SK-N-SH (cell line): ENCODE measurements around the gene LRP1. TPM values are rescaled to one million over a fixed set of nuclear protein-coding genes. Genes with fewer than 3 reads are reported as not detected.

Source experiments
- CTCF ChIA-PET: fragments of 300-600, 350-600 bp; formaldehyde crosslinking; extraction: SDS; loops from one replicate; lab custom pipeline; 2021; lab: Yijun Ruan, JAX
- POLR2A ChIA-PET: fragments of 350-600 bp; sonication (Branson Sonifier 250); formaldehyde crosslinking; extraction: SDS; loops from one replicate; lab custom pipeline; 2020; ENCODE audit warnings: antibody characterized with exemption, inconsistent platforms; lab: Yijun Ruan, JAX
- DNase-seq: peaks from one replicate; pipeline ENCODE4 v3.0.0; 2012
- H2AFZ ChIP-seq: fragments of 200-600 bp; sonication (generic); 2 replicates; pipeline ENCODE4 v1.8.1; 2016; ENCODE audit warnings: antibody characterized with exemption, mild to moderate bottlenecking, low read depth
- H3F3A ChIP-seq: fragments of 200-600 bp; sonication (generic); replicated peaks from 2 replicates; pipeline ENCODE3; 2016; ENCODE audit warnings: antibody characterized with exemption, mild to moderate bottlenecking; ENCODE audit not compliant: insufficient read depth
- H3K27ac ChIP-seq, 2 experiments: fragments of 200-500 bp in 1 of 2; fragments of 200-600 bp in 1 of 2; sonication (Bioruptor generic) in 1 of 2; sonication (generic), shearing (Covaris generic) in 1 of 2; 2 replicates each; pipeline versions ENCODE4 v1.5.1 to v1.6.1; 2014 to 2016; ENCODE audit warnings: low read depth in 2 of 2, inconsistent platforms in 1 of 2, low read length in 1 of 2, mild to moderate bottlenecking in 1 of 2, mixed read lengths in 1 of 2
- H3K27me3 ChIP-seq: fragments of 200-600 bp; sonication (generic), shearing (Covaris generic); 2 replicates; pipeline ENCODE4 v1.6.1; 2016; ENCODE audit warnings: mixed run types; ENCODE audit not compliant: insufficient read depth
- H3K36me3 ChIP-seq, 2 experiments: fragments of 200-500 bp in 1 of 2; fragments of 200-600 bp in 1 of 2; sonication (Bioruptor generic) in 1 of 2; sonication (generic) in 1 of 2; replicated peaks in 1 of 2; 2 replicates each; pipeline versions ENCODE3 to v1.5.1; 2014 to 2016; ENCODE audit warnings: low read length in 1 of 2, mild to moderate bottlenecking in 1 of 2; ENCODE audit not compliant: insufficient read depth in 2 of 2, control insufficient read depth in 1 of 2
- H3K4me1 ChIP-seq, 2 experiments: fragments of 200-500 bp in 1 of 2; fragments of 200-600 bp in 1 of 2; sonication (Bioruptor generic) in 1 of 2; sonication (generic), shearing (Covaris generic) in 1 of 2; 2 replicates each; pipeline versions ENCODE4 v1.5.1 to v1.6.1; 2014 to 2016; ENCODE audit warnings: low read depth in 1 of 2, low read length in 1 of 2, mixed run types in 1 of 2; ENCODE audit not compliant: insufficient read depth in 2 of 2, control insufficient read depth in 1 of 2
- H3K4me2 ChIP-seq: fragments of 200-600 bp; sonication (generic), shearing (Covaris generic); 2 replicates; pipeline ENCODE4 v1.6.1; 2017; ENCODE audit warnings: mixed run types
- H3K4me3 ChIP-seq, 2 experiments: fragments of 200-500 bp in 1 of 2; fragments of 200-600 bp in 1 of 2; sonication (Bioruptor generic) in 1 of 2; sonication (generic), shearing (Covaris generic) in 1 of 2; 2 replicates each; pipeline versions ENCODE4 v1.5.1 to v1.8.1; 2014 to 2016; ENCODE audit warnings: low read depth in 2 of 2, inconsistent platforms in 1 of 2, low read length in 1 of 2, mild to moderate bottlenecking in 1 of 2, mixed read lengths in 1 of 2, moderate library complexity in 1 of 2
- H3K79me2 ChIP-seq: fragments of 200-600 bp; sonication (generic); 2 replicates; pipeline ENCODE4 v1.8.1; 2017; ENCODE audit warnings: mild to moderate bottlenecking; ENCODE audit not compliant: insufficient read depth
- H3K9ac ChIP-seq: fragments of 200-600 bp; sonication (generic); 2 replicates; pipeline ENCODE4 v1.6.1; 2017; ENCODE audit warnings: mixed run types
- H3K9me2 ChIP-seq: fragments of 200-600 bp; sonication (generic); 2 replicates; pipeline ENCODE4 v1.6.1; 2017; ENCODE audit warnings: mixed run types
- H3K9me3 ChIP-seq: fragments of 200-600 bp; sonication (generic); 2 replicates; pipeline ENCODE4 v1.6.1; 2017; ENCODE audit warnings: mixed run types, mild to moderate bottlenecking, moderate library complexity
- H4K20me1 ChIP-seq: fragments of 200-600 bp; sonication (generic); 2 replicates; pipeline ENCODE4 v1.6.1; 2017; ENCODE audit warnings: mild to moderate bottlenecking, mixed run types; ENCODE audit not compliant: insufficient read depth
- CHD2 ChIP-seq: fragments of 150-350 bp; IDR thresholded peaks from 2 replicates; pipeline ENCODE4 v1.6.1; 2018; ENCODE audit warnings: low read length; ENCODE audit not compliant: partially characterized antibody
- ELF1 ChIP-seq: IDR thresholded peaks from 2 replicates; pipeline ENCODE4 v1.4.0; 2012
- EP300 ChIP-seq, 2 experiments: IDR thresholded peaks; 2 replicates each; pipeline versions ENCODE4 v1.4.0 to v1.6.1; 2012; ENCODE audit warnings: borderline replicate concordance in 1 of 2, low read depth in 1 of 2, low read length in 1 of 2
- FOSL2 ChIP-seq: IDR thresholded peaks from 2 replicates; pipeline ENCODE4 v1.4.0; 2012; ENCODE audit warnings: low read depth, mild to moderate bottlenecking, moderate library complexity, borderline replicate concordance
- FOXJ3 ChIP-seq: sonication (generic); formaldehyde crosslinking; IDR thresholded peaks from 2 replicates; pipeline ENCODE4 v1.5.1; 2020; ENCODE audit warnings: mild to moderate bottlenecking, missing genetic modification reagents
- FOXM1 ChIP-seq: IDR thresholded peaks from 2 replicates; pipeline ENCODE4 v1.4.0; 2012; ENCODE audit warnings: low read depth, mild to moderate bottlenecking
- GATA2 ChIP-seq: sonication (generic); formaldehyde crosslinking; IDR thresholded peaks from 2 replicates; pipeline ENCODE4 v1.5.0; 2020; ENCODE audit warnings: mild to moderate bottlenecking, missing genetic modification reagents
- JUND ChIP-seq: IDR thresholded peaks from 2 replicates; pipeline ENCODE4 v1.4.0; 2012
- NFIC ChIP-seq: IDR thresholded peaks from 2 replicates; pipeline ENCODE4 v1.4.0; 2012; ENCODE audit warnings: borderline replicate concordance
- NRF1 ChIP-seq: IDR thresholded peaks from 2 replicates; pipeline ENCODE4 v1.6.1; 2012; ENCODE audit warnings: low read depth, mild to moderate bottlenecking, low read length
- POLR2AphosphoS5 ChIP-seq: IDR thresholded peaks from 2 replicates; pipeline ENCODE4 v1.6.1; 2012; ENCODE audit warnings: low read depth, low read length
- RAD21 ChIP-seq: IDR thresholded peaks from 2 replicates; pipeline ENCODE4 v1.6.1; 2012; ENCODE audit warnings: mild to moderate bottlenecking, low read length
- RCOR1 ChIP-seq: fragments of 150-350 bp; IDR thresholded peaks from 2 replicates; pipeline ENCODE4 v1.6.1; 2017; ENCODE audit warnings: antibody characterized with exemption, low read length
- REST ChIP-seq: IDR thresholded peaks from 2 replicates; pipeline ENCODE4 v1.6.1; 2012; ENCODE audit warnings: mild to moderate bottlenecking, low read depth, low read length, moderate library complexity
- RXRA ChIP-seq: IDR thresholded peaks from 2 replicates; pipeline ENCODE4 v1.4.0; 2012; ENCODE audit warnings: low read depth, mild to moderate bottlenecking, borderline replicate concordance
- TAF1 ChIP-seq: IDR thresholded peaks from 2 replicates; pipeline ENCODE4 v1.6.1; 2012; ENCODE audit warnings: low read depth, mild to moderate bottlenecking, low read length, moderate library complexity, borderline replicate concordance
- TCF12 ChIP-seq: IDR thresholded peaks from 2 replicates; pipeline ENCODE4 v1.4.0; 2012
- YY1 ChIP-seq: IDR thresholded peaks from 2 replicates; pipeline ENCODE4 v1.4.0; 2012; ENCODE audit warnings: low read depth, mild to moderate bottlenecking
- ZBTB33 ChIP-seq: IDR thresholded peaks from 2 replicates; pipeline ENCODE4 v1.4.0; 2012; ENCODE audit warnings: low read depth, borderline replicate concordance
- WGBS: methylation state at CpG from one replicate; pipeline ENCODE4 v1.1.6; 2017; ENCODE audit warnings: low lambda C conversion rate; 5-methylcytosine and 5-hydroxymethylcytosine counted together
- polyA plus RNA-seq, 3 experiments: library from polyadenylated mRNA; depleted of rRNA; stranded (reverse); fragments of >200 nt; gene quantifications; 2 replicates each; pipeline ENCODE4 v1.2.3, GENCODE V29; 2012
- TF ChIP-seq, protein P1 (sequence below): IDR thresholded peaks from 2 replicates; pipeline ENCODE4 v1.4.0; 2012; ENCODE audit warnings: low read depth, borderline replicate concordance
- TF ChIP-seq, protein P2 (sequence below): fragments of 200-600 bp; sonication (generic); IDR thresholded peaks from 2 replicates; pipeline ENCODE4 v1.6.1; 2017; ENCODE audit warnings: antibody characterized with exemption, mild to moderate bottlenecking, moderate library complexity
- TF ChIP-seq, protein P3 (sequence below): fragments of 150-350 bp; IDR thresholded peaks from 2 replicates; pipeline ENCODE4 v1.6.1; 2017; ENCODE audit warnings: antibody characterized with exemption, low read length, low read depth, borderline replicate concordance
- TF ChIP-seq, protein P4 (sequence below): IDR thresholded peaks from 2 replicates; pipeline ENCODE4; 2012

Gene LRP1
- polyA plus RNA-seq, 1 of the 3 experiments (the other 2 are of a cell fraction) = 55.0 TPM

DNA sequence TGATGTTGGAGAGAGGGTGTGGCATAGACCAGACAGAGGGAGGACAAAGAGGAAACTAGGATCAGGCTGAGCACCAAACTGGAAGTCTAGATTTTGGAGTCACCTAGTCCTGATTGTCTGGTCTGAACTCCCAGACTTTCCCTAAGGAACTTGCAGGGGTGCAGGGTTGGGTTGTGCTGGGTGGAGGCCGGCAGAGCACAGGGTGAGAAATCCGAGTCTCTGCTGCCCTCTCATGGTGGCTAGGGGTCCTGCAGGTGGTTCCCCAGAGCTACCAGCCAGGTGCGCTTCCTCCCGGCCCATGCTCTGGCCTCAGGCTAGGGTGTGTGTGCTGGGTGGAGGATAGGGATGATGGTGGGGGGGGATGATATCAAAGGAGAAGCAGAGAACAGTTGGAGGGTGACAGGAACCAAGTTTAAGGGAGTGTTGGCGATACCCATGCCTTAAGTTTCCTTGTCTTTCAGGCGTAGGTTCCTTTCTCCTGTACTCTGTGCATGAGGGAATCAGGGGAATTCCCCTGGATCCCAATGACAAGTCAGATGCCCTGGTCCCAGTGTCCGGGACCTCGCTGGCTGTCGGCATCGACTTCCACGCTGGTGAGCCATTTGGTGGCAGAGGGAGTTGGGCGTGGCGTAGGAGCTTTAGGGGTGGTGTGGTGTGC lies 54.8 kb downstream of the LRP1 start:
- Histone ChIP-seq H3K9me3 (no peaks in the 10 kb centered on the region), H3K9me2 (no peaks in the 10 kb centered on the region), H3K4me2 (no peak overlapping the region), H3K4me1 (no peaks in the 10 kb centered on the region), H3K4me3 (no peak overlapping the region), H3K36me3 (peaks cover 36 to 80% of the 10 kb centered on the region in 2 experiments), H3F3A (peaks cover 10% of the 10 kb centered on the region), H3K79me2 (no peaks in the 10 kb centered on the region), H2AFZ (no peak overlapping the region), H4K20me1 (no peaks in the 10 kb centered on the region), H3K9ac (no peak overlapping the region), H3K27me3 (no peaks in the 10 kb centered on the region), H3K27ac (no peak overlapping the region)
- peak; percentile 96 for DNase-seq
- ChIA-PET CTCF (interaction anchor here (0.6 to 31.5 kb wide), 25 partner anchors 11 to 400 kb away, joined by 3 to 616 read pairs (median 5); partner anchors contain the start of genes LRP1, LRP1-AS, NEMP1 and STAT6), POLR2A (interaction anchor here (1.0 kb wide), 2 partner anchors 56 to 60 kb away, joined by 3 to 7 read pairs; no protein-coding TSS in a partner anchor)
- 58% methylated on average over 11 of the region's 13 CpGs for whole genome bisulfite sequencing
- TF ChIP-seq TAF1 (no peak), CHD2 (no peak), RXRA (no peak), FOXM1 (no peak), NRF1 (no peak), RCOR1 (no peak), ELF1 (no peak), FOXJ3 (CRISPR knock-in tag) (no peak), YY1 (no peak), TCF12 (no peak), FOSL2 (no peak), EP300 (IDR thresholded peaks at IDR 0.05; ENCODE audit: borderline replicate concordance in 1 of 2, low read depth in 1 of 2, low read length in 1 of 2) (no peak), JUND (no peak), ZBTB33 (no peak), RAD21 (peak; percentile 90), POLR2AphosphoS5 (0 out of 2 replicates have a peak, but pooled peaks have one; percentile 13), NFIC (no peak), GATA2 (CRISPR knock-in tag) (no peak), REST (0 out of 2 replicates have a peak, but pooled peaks have one; percentile 13)
- TF ChIP-seq, protein P1, sequence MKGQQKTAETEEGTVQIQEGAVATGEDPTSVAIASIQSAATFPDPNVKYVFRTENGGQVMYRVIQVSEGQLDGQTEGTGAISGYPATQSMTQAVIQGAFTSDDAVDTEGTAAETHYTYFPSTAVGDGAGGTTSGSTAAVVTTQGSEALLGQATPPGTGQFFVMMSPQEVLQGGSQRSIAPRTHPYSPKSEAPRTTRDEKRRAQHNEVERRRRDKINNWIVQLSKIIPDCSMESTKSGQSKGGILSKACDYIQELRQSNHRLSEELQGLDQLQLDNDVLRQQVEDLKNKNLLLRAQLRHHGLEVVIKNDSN = no peak
- TF ChIP-seq, protein P2, sequence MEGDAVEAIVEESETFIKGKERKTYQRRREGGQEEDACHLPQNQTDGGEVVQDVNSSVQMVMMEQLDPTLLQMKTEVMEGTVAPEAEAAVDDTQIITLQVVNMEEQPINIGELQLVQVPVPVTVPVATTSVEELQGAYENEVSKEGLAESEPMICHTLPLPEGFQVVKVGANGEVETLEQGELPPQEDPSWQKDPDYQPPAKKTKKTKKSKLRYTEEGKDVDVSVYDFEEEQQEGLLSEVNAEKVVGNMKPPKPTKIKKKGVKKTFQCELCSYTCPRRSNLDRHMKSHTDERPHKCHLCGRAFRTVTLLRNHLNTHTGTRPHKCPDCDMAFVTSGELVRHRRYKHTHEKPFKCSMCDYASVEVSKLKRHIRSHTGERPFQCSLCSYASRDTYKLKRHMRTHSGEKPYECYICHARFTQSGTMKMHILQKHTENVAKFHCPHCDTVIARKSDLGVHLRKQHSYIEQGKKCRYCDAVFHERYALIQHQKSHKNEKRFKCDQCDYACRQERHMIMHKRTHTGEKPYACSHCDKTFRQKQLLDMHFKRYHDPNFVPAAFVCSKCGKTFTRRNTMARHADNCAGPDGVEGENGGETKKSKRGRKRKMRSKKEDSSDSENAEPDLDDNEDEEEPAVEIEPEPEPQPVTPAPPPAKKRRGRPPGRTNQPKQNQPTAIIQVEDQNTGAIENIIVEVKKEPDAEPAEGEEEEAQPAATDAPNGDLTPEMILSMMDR = peak; percentile 87
- TF ChIP-seq, protein P3, sequence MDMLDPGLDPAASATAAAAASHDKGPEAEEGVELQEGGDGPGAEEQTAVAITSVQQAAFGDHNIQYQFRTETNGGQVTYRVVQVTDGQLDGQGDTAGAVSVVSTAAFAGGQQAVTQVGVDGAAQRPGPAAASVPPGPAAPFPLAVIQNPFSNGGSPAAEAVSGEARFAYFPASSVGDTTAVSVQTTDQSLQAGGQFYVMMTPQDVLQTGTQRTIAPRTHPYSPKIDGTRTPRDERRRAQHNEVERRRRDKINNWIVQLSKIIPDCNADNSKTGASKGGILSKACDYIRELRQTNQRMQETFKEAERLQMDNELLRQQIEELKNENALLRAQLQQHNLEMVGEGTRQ = no peak
- TF ChIP-seq, protein P4, sequence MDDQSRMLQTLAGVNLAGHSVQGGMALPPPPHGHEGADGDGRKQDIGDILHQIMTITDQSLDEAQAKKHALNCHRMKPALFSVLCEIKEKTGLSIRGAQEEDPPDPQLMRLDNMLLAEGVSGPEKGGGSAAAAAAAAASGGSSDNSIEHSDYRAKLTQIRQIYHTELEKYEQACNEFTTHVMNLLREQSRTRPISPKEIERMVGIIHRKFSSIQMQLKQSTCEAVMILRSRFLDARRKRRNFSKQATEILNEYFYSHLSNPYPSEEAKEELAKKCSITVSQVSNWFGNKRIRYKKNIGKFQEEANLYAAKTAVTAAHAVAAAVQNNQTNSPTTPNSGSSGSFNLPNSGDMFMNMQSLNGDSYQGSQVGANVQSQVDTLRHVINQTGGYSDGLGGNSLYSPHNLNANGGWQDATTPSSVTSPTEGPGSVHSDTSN = no peak
